Measurements from ENCODE around the gene GNB1L. TPM values are rescaled to one million over a fixed set of nuclear protein-coding genes. Genes with fewer than 3 reads are reported as not detected.

GNB1L gene
- total RNA-seq, 1 donor from 2014 or later = 6.2 TPM

DNA sequence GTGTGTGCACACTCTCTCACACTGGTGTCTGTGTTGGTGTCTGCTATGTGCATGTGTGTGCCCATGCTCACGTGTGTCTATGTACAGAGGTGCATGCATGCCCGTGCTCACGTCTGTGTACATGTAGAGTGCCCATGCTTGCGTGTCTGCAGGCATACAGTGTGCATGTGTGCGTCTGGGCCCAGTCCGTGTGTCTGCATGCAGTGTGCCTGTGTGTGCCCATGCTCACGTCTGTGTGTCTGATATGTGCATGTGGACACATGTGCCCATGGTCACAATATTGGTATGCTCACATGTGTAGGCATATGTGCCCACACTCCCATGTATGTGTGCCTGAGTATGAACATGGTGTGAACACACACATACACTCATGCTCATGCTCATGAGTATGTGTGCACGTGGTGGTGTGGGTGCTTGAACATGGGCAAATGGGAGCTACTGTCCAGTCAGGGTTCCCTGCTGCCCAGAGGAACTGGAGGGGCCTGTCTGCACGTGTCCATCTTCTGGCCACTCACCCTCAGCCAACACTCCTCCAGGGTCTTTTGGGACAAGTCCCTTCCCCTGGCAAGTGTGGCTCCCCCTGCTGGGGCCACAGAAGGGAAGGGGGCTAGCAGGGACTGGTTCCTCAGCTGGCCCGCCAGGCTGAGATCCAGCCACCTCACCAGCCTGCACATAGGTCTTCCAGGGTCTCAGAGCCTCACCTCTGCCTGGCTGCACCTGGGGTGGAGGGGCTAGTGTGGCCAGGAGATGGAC is 101.4 kb downstream of the GNB1L start:
- intact Hi-C loops (cut with DNase I) = no loop called here
- ATAC-seq = no peak
- no peak for DNase-seq (ENCODE audit: low spot score)

DNA sequence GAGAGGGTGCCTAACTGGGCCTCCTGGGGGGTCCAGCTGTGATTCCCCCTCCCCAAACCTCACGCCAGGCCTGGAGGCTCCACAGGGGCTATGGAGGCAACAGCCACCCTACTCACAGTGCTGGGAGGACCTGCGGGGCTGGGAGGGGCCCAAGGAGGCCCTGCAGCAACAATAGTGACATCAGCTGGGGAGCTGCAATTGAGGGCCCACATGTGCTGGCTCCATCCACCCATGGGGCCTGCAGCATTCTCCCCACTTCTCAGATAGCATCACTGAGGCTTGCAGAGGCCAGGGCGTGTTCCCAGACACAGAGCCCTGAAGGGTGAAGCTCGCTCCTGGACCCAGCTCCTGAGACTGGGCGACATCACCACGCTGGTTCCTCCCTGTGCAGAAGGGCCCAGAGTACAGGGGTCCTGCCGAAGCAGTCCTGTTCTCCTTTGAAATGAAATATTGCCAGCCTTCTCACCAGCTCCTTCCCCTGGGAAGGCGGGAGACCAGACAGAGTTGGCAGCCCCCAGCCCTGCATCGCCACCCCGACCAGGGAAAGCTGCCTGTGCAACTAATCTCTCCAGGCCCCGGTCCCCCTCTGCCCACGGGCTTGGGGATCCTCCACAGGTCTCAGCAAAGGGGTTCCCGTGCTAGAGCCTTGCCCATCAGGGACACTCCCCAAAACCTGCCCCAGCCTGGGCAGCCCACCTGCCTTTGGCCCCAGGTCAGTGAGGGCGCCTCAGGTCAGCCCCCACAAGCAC is 103.0 kb downstream of the GNB1L start:
- intact Hi-C loops (cut with DNase I) = no loop called here
- ATAC-seq (no peak), DNase-seq (ENCODE audit: low spot score) (no peak)

DNA sequence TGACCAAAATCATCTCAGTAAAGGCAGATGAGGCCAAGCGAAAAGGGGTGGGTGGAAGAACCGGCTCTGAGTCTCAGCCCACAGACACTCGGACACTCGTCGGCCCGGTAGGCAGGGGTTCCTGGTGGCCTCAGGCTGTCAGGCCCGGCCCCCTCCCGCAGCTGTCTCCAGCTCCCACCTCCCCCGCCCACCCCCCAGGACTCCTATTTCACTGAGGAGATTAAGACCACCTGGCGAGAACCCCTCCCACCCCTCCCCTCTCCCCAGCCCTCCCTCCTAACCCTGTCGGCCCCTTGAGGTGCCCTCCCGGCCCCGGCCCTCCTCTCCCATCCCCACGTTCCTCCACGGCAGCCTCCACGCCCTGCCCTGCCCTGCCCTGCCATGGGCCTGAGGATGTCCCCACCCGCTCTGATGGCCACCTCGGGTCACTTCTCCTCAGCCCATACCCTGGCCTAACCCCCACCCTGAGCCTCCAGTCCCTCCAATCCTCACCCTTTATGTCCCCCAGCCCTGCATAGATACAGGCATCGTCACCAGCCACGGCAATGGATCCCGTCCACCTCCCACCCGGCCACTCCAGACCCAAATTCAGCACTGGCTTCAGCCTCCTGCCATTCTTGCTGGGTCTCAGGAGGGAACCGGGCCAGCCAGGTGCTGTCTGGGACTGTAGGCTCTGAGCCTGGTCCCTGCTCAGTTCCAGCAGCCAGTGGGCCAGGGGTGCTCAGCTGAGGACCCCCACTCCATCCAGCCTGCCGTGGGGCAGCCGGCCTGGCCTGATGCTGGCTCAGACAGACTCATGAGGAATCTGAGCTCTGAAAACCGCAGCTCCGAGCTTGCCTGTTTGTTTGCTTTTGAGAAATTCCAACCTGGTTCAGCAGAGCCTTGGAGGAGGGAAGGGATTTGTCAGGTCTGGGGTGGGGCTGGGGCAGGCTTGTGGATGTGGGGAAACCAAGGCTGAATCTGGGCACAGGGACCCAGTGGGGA is 103.9 kb downstream of the GNB1L start:
- intact Hi-C loops (cut with DNase I) = no loop called here
- DNase-seq (ENCODE audit: low spot score) (no peak), ATAC-seq (no peak)

DNA sequence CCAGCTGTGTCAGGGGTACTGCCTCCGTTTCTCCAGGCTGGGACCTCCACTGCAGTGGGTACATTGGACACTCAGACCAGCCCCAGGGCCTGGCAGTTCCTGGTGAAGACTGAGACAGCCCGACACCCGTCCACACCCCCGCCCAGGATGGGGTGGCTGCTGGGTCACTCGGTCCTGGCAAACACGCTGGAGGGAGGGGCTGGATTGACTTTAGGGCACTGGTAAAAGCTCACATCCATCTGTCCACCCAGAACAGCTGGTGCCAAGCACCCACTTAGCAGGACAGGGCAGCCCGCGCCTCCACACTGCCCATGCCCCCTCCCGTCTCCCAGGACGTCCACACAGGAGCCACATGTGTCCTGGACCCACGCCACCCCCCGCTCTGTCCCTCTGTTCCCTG is 104.8 kb downstream of the GNB1L start:
- ATAC-seq = no peak
- intact Hi-C loops (cut with DNase I) = no loop called here

DNA sequence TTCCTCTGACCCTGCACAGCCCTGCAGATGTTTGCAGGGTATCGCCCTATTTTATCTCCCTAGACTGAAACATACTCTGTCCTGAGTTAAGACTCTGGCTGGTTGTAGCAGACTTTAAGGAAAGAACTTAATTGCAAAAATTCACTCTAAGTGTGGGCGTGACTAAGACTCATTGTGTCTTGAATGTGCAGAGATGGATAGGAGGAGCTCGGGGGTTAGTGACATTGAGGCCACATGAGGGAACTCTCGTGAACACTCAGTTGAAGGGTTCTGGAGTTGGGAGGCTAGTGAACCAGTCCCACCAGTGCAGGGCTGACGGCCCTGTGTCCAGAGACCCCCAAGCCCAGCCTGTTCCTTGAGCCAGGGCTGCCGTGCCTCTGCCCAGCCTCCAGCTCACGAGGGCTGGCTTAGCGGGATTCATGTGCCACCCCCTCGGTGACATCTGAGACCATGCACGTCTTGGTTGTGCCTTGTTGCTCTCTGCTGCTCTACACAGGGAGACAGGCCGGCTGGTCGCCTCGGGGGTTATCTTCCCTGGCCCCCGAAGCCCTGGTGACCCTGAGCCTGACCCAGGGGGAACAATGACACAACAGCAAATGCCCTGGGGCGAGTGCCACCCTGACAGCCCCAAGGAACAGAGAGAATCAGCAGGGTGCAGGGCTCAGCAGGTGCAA is 105.5 kb downstream of the GNB1L start:
- DNase-seq (ENCODE audit: low spot score) (no peak), ATAC-seq (no peak)
- intact Hi-C loops (cut with DNase I) = no loop called here

More for the DNA sequence above, 104.8 kb downstream of the GNB1L start:
- DNase-seq (ENCODE audit: low spot score) = no peak

DNA sequence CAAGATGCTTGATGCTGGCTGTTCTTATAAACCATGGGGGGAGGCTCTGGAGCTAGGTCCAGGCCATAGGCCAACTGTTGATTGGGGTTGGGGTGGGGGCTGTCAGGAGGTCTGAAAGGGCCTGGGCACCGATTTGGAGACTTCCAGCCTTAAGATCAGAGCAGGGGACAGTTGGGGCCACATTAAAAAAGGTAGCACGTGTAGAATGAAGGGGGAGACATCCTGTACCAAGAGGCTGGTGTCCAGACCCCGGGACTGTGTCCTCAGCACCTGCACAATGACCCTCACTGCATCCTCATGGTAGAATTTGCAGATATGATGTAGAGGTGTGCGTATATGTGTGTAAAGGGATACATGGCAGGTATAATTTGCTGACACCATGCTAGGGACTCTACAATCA is 106.5 kb downstream of the GNB1L start:
- no peak for ATAC-seq
- no peak for DNase-seq (ENCODE audit: low spot score)
- intact Hi-C loops (cut with DNase I) = no loop called here

DNA sequence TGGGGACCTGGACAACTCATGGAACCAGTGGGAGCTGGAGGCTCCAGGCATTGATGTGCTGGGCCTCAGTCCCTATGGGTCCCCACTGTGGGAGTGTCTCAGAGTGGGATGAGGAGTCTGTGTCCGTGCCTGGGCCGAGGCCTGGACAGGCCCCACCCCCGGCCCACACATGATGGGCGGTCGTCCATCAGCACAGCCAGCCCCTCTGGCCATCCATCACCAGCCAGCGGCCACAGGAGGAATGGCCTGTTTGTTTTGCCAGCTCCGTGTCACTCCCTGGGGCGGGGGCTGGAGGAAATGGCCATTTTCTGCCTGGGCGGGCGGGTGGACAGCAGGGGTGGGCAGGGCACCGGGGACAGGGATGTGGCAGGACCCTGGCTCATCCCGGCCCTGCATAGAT is 107.1 kb downstream of the GNB1L start:
- ATAC-seq = no peak
- DNase-seq (ENCODE audit: low spot score) = no peak
- intact Hi-C loops (cut with DNase I) = no loop called here

DNA sequence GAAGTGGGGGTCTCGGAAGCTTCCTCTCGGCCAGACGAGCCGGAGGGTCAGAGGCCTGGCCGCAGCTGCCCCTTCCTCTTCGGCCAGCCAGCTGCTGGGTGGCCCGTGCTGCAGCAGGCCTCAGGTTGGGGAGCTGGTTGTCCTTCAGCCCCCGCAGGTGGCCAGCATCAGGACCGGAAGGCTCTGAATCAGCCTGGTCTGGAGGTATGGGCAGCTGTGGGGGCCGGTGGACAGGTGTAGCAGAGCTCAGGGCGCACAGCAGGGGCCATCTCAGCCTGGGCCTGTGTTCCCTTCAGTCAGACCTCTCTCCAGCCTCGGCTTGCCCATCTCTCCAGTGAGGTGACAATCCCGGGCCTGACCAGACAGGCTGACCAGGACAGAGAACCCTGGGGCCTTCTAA is 107.9 kb downstream of the GNB1L start:
- DNase-seq (ENCODE audit: low spot score) = no peak
- ATAC-seq = no peak
- intact Hi-C loops (cut with DNase I) = no loop called here

DNA sequence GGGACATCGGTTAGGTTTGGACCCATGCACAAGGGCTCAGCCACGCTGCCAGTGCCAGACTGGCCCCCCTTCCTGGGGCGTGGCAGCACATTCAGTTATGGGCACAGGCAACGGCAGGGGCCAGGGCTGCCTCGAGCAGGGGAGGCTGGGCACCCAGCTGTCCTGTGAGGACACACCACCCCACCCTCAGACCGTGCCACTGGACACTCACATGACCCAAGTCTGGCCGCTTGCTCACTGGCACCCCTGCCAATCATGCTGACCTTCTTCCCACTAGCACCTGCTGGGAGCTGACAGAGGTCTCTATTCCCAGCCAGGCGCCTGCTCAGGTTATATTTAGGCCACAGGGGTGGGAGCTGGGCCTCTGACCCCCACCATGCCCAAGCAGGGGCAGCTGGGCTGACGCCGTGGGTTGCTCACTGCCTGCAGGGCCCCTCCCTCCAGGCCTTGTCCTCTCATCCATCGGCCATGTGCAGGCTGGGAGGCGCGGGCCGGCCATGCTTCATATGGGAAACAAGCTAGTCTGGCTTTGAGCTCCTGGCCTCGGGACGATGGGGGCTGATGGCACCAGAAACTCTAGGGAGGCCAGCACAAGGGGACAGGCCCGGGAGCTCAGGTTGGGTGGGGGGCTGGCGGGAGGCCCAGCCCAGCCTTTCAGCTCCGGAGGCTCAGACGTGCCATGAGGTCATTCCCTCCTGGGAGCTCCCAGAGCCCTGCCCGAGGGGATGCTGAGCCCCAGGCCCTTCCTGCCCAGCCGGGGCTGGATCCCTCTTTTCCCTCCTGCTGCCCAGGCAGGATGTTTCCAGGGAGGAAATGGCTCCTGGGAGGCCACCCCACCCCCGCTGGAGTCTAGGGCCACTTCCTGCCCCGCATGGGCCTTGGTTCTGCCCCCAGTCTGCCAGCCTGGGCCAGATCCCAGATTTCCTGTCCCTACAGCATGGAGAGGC is 109.2 kb downstream of the GNB1L start:
- ATAC-seq (no peak), DNase-seq (ENCODE audit: low spot score) (no peak)
- intact Hi-C loops (cut with DNase I) = no loop called here

DNA sequence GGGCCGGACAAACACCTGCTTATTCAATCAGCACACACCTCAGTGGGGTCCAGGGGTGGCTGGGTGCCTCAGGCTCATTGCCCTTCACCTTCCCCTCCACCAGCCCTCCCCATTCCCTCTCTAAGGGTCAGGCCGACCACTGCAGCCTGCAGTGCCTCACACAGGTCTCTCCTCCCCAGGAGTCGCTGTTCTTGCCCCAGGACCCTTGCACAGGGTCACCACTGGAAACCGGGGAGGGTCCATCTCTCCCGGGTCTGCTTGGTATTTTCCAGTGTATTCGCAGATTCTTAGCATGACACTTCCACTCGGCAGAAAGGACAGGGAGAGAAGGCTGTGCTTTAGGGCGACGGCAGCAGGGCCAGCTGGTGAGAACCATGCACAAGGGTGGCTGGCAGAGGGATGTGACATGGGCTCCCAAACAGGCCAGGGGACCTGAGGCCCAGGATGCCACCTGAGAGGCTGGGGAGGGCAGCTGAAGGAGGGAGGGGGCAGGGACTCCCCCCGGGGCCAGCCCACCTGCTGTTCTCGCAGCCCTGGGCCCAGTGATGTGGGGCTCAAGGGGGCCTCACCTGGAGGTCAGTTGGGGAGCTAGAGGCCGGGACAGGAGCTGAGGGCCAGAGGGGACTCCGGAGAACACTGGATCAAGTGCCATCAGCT is 110.2 kb downstream of the GNB1L start:
- no peak for DNase-seq (ENCODE audit: low spot score)
- no peak for ATAC-seq
- intact Hi-C loops (cut with DNase I) = no loop called here

DNA sequence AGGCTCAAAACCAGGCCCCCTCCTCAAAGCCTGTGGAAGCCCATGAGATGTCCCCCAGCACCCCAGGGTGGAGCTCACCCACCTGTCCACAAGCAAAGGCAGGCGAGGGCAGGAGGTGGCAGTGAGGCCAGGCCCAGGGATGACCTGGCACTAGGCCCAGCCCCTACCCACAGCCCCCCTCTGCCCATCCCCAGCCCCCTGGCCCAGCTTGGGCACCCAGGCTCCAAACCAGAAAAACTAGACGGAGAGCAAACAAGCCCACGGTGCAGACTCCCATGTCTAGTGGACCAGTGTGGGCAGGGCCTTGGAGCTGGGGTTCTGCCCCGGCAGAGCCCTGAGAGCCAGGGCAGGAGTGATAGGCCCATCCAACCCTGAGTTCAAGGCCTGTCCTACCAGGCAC is 111.0 kb downstream of the GNB1L start:
- intact Hi-C loops (cut with DNase I) = no loop called here
- DNase-seq (ENCODE audit: low spot score) (no peak), ATAC-seq (no peak)

DNA sequence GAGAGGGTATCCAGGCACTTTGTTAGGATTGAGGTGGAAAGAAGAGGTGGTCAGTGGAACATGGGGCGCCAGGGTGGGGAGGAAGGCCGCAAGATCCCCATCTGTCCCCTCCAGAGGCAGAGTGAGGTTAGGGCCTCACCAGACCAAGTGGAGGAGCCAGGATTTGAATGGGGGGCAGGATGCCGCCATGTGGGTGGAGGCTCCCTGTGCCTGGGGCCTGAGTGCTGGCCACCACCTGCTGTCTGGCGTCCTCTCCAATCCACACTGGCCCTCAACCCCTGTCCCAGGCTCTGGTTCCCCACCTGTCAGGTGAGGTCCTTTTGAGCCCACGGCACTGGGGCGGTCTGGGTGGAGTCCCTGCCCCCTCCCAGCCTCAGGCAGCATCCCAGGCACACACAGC is 111.6 kb downstream of the GNB1L start:
- DNase-seq (ENCODE audit: low spot score) = no peak
- intact Hi-C loops (cut with DNase I) = no loop called here
- ATAC-seq = no peak

DNA sequence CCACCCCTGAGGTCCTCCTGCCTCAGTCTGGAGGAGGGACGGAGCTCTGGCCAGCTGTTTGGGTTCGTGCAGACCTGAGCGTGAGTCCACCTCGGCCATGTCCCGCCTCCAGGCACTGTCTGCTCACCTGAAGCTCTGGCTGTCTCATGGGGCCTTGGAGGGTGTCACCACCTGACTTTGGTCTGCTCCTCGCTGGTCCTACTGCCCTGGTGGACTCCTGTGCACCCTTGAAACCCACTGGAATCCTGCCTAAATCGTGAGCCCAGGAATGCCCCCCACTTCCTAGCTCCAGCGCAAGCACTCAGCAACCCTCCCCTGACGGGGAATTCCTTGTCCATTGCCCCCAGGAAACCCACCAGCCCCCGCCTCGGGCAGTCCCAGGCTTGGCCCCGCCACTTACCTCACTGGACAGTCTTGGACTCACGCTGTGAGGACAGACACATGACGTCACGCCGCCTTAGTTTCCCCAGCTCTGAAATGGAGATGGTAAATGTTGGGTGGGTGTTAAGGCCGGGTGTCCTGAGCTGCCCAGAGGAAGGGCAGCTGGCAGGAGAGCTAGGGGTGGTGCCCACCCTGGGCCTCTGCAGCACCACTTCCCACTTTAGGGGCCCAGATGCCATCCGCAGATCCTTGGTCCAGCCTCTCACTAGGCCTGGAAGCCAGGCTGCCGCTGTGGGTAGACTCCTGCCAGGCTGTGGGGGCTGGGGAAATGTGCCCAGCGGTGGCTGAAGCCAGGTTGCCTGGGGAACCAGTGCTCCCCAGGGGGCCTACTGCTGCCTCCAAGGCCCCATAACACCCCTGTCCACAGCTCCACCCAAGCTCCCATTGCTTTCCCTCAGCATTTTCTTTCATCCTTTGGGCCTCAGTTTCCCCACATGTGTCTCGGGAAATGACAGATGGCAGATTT is 112.3 kb downstream of the GNB1L start:
- DNase-seq (ENCODE audit: low spot score) (no peak), ATAC-seq (no peak)
- intact Hi-C loops (cut with DNase I) = no loop called here

DNA sequence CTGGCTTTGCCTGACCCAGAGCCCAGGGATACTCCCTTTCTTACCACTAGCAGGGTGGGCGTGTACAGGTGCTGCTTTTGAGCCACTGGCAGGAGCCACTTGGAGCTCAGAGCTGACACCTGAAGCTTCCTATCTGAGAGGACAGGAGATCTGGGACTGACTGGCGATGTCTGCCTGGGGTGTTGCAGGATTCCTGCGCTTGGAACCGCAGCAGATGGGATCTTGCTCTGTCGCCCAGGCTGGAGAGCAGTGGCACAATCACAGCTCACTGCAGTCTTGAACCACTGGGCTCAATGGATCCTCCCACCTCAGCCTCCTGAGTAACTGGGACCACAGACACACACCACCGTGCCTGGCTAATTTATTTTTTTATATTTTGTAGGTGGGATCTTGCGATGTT is 113.6 kb downstream of the GNB1L start:
- intact Hi-C loops (cut with DNase I) = no loop called here
- DNase-seq (ENCODE audit: low spot score) = no peak

DNA sequence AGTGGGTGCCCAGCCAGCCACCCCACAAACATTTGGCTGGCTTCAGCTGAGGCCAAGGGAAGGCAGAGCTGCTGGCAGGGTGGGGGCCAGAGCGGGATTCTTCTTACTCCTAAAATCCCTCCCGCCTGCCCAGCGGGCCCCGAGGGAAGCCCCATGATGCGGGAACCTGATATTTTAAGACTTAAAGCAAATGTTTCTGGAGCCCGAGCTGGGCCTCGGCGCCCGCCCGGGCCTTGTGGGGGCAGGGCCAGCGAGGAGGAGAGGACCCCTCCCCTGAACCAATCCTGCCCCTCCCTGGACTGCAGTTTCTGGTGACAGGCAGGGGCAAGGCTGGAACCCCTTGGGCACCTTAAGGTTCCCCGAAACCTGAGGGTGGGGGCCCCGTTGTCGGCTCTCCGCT is 114.1 kb downstream of the GNB1L start:
- intact Hi-C loops (cut with DNase I) = no loop called here
- DNase-seq (ENCODE audit: low spot score) (no peak), ATAC-seq (no peak)

More for the DNA sequence above, 113.6 kb downstream of the GNB1L start:
- ATAC-seq = no peak

DNA sequence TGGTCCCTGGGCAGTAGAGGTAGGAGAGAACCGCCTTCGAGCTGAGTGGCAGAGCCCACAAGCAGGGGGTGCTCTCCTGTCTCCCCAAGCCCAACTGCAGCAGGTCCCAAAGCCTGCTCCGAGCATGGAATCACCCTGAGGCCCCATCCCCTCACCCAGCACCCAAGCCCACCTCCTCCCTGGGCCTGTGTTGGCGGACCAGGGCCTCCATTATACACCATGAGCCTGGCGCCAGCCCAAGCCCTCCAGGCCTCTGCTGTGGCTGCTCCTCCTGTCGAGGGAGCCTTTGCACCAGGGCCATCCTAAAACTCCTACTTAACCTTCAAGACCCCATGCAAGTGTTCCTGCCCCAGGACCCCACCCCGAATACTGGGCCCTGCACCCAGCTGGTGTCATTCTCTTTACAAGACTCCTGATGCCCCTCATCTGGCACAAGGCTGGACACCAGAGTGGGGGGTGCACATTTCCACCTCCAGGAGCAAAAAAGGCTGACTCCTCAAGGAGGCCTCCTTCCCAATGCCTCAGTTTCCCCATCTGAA is 114.7 kb downstream of the GNB1L start:
- intact Hi-C loops (cut with DNase I) = no loop called here
- DNase-seq (ENCODE audit: low spot score) = no peak

More for the DNA sequence above, 114.7 kb downstream of the GNB1L start:
- no peak for ATAC-seq

Data from sciatic nerve (tissue), 2 donors.